ENCODE data around the gene MYO6. TPM values are rescaled to one million over a fixed set of nuclear protein-coding genes. Genes with fewer than 3 reads are reported as not detected.
A peak's percentile ranks its signal among the peaks of the same experiment; 100 is the strongest.

Gene MYO6
- total and polyA plus RNA-seq, 2 of the 4 experiments (the other 2 are of a cell fraction): 6.1 to 6.8 TPM

GRCh38 chr6:75757295-75757694 is 8.3 kb downstream of the MYO6 start:
- intact Hi-C loops (cut with micrococcal nuclease): loop anchor here (10.0 kb wide), 1 partner anchor 472 kb away; the partner anchor contains the start of gene TMEM30A
- no peak overlapping the region for H2BK15ac ChIP-seq (ENCODE audit: low read depth, low read length)
- ATAC-seq (ENCODE audit: low read depth) (no peak), DNase-seq (no peak)
- no peak overlapping the region for H3K4me3 ChIP-seq (ENCODE audit: insufficient read depth, low read depth, low read length)
- no peak overlapping the region for H4K8ac ChIP-seq (ENCODE audit: low read depth in 2 of 2, low read length in 2 of 2)
- H4K5ac ChIP-seq (ENCODE audit: low read depth, low read length): no peak overlapping the region
- CTCF ChIA-PET: no interaction called here
- no peaks in the 10 kb centered on the region for H3K36me3 ChIP-seq (ENCODE audit: control insufficient read depth, insufficient read depth, low read length)
- peaks cover 18 to 40% of the 10 kb centered on the region in 2 experiments; a peak in 3 of 4 replicates for H3K79me1 ChIP-seq (ENCODE audit: low read depth in 1 of 2, low read length in 2 of 2)
- H2BK5ac ChIP-seq (ENCODE audit: low read depth, low read length, poor library complexity, severe bottlenecking): no peak overlapping the region
- no peak overlapping the region for H3K27ac ChIP-seq (ENCODE audit: insufficient read depth, low read length)
- H2BK20ac ChIP-seq (ENCODE audit: low read depth, low read length): no peak overlapping the region
- POLR2A ChIA-PET (ENCODE audit: unreplicated experiment): no interaction called here
- peaks cover 5% of the 10 kb centered on the region; the same call in 1 of the 2 replicates for H3K9me1 ChIP-seq (ENCODE audit: insufficient read depth, low read length)
- no peak overlapping the region for H3K18ac ChIP-seq (ENCODE audit: low read depth, low read length)
- H3K9ac ChIP-seq (ENCODE audit: low read depth, low read length): no peak overlapping the region
- no TSS peak for BruUV-seq (replicated peaks)
- H3K27me3 ChIP-seq (ENCODE audit: control insufficient read depth, insufficient read depth, low read length): no peaks in the 10 kb centered on the region
- H2AFZ ChIP-seq (replicated peaks; ENCODE audit: low read length, poor library complexity): no peak overlapping the region
- H3K23ac ChIP-seq (ENCODE audit: low read depth, low read length): no peak overlapping the region
- H3K14ac ChIP-seq (replicated peaks; ENCODE audit: low read depth, low read length): no peak overlapping the region
- dilution Hi-C loops (cut with HindIII; ENCODE audit: low sequenced_read_pairs, unreplicated experiment): no loop called here
- peak overlapping the region; percentile 71 for H2AK5ac ChIP-seq (ENCODE audit: low read depth, low read length)
- H4K91ac ChIP-seq (ENCODE audit: insufficient read depth, low read depth, low read length): no peak overlapping the region
- no peak overlapping the region for H3K4me2 ChIP-seq (ENCODE audit: low read depth, low read length)
- TF ChIP-seq RFX5 (IDR thresholded peaks at IDR 0.05; ENCODE audit: low read depth, low read length) (no peak), RCOR1 (IDR thresholded peaks at IDR 0.05; ENCODE audit: insufficient replicate concordance, low read length) (no peak), SMC3 (IDR thresholded peaks at IDR 0.05; ENCODE audit: low read depth, low read length) (no peak), ELK1 (IDR thresholded peaks at IDR 0.05; ENCODE audit: borderline replicate concordance, low read depth, low read length) (no peak), BHLHE40 (IDR thresholded peaks at IDR 0.05; ENCODE audit: low read depth, low read length) (no peak), MXI1 (IDR thresholded peaks at IDR 0.05; ENCODE audit: borderline replicate concordance, low read depth, low read length) (no peak)
- no peak overlapping the region for H2BK120ac ChIP-seq (ENCODE audit: low read depth, low read length)
- in situ Hi-C loops (cut with MboI; ENCODE audit: low sequenced_read_pairs): no loop called here
- H3K4ac ChIP-seq (ENCODE audit: low read depth, low read length): no peak overlapping the region
- no peak overlapping the region for H3K56ac ChIP-seq (ENCODE audit: extremely low read depth, insufficient read depth, low read length)
- H4K20me1 ChIP-seq (ENCODE audit: insufficient read depth, low read length): no peaks in the 10 kb centered on the region; the same call in 1 of the 2 replicates
- no CpG with 5 or more reads among the region's 3 CpGs for WGBS, 2 experiments (ENCODE audit: extremely low coverage in 2 of 2, insufficient read length in 1 of 2)
- no peaks in the 10 kb centered on the region for H3K9me3 ChIP-seq (ENCODE audit: control insufficient read depth, insufficient read depth, low read length)
- no peak overlapping the region for H2AK9ac ChIP-seq (replicated peaks; ENCODE audit: low read depth, low read length, poor library complexity)
- peaks cover 5% of the 10 kb centered on the region for H3K4me1 ChIP-seq (ENCODE audit: control insufficient read depth, insufficient read depth, low read length)

Data from IMR-90 (cell line).